ENCODE measurements around the gene MGRN1. TPM values are rescaled to one million over a fixed set of nuclear protein-coding genes. Genes with fewer than 3 reads are reported as not detected.
A peak's percentile ranks its signal among the peaks of the same experiment; 100 is the strongest.

The MGRN1 gene
- total RNA-seq, 1 donor from 2014 or later, result 79.7 TPM

DNA sequence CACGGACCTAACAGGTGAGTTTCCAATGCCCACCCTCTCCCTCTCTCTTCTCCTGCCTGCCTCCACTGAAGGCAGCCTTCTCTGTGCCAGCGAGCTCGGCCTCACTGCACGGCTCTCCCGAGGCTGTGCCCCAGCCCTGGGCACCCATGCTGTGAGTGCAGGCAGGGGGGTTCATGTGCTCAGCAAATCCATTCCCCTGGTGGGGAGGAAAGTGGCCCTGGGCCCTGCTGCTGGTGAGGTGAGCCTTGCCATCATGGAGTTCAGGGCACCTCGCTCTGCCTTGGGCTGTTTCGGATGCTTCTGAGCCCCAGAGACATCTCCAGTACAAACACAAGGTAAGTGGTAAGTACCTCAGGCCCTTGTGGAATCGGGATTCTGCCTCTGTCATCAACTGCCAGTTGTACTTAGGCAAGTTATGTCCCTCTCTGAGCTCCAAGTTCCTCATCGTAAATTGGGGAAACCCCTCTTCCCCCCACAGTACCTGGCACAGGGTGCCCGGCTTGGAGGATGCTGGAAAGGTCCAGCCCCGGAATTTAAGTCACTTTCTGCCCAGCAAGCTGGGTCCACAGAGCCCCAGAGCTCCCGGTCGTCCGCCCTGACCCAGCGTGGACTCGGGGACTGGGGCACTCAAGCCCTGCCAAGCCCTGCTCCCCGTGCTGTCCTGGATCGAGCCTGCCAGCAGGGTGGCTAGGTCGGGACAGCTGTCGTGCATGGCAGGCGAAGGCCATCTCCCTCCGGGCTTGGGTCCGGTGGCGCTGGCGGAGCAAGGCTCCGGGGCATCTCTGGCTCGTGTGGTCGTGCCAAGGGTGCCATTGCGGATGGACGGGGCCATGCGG lies 68.1 kb downstream of the MGRN1 start:
- H3K36me3 Mint-ChIP-seq (ENCODE audit: low read depth), result no peaks in the 10 kb centered on the region
- H3K9me3 Mint-ChIP-seq, result no peaks in the 10 kb centered on the region
- DNase-seq (ENCODE audit: low read depth, low spot score), result no peak
- TF ChIP-seq, protein P1, sequence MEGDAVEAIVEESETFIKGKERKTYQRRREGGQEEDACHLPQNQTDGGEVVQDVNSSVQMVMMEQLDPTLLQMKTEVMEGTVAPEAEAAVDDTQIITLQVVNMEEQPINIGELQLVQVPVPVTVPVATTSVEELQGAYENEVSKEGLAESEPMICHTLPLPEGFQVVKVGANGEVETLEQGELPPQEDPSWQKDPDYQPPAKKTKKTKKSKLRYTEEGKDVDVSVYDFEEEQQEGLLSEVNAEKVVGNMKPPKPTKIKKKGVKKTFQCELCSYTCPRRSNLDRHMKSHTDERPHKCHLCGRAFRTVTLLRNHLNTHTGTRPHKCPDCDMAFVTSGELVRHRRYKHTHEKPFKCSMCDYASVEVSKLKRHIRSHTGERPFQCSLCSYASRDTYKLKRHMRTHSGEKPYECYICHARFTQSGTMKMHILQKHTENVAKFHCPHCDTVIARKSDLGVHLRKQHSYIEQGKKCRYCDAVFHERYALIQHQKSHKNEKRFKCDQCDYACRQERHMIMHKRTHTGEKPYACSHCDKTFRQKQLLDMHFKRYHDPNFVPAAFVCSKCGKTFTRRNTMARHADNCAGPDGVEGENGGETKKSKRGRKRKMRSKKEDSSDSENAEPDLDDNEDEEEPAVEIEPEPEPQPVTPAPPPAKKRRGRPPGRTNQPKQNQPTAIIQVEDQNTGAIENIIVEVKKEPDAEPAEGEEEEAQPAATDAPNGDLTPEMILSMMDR (conservative IDR thresholded peaks at IDR 0.05), result no peak
- no peaks in the 10 kb centered on the region for H3K4me1 Mint-ChIP-seq
- H3K27ac Mint-ChIP-seq (ENCODE audit: unreplicated experiment), result peak overlapping the region; percentile 93
- H3K27me3 Mint-ChIP-seq (ENCODE audit: low read depth), result peaks cover 3% of the 10 kb centered on the region
- peak overlapping the region; percentile 87 for H3K4me3 Mint-ChIP-seq

- Mint-ChIP-seq H3K36me3 (ENCODE audit: low read depth) (no peaks in the 10 kb centered on the region), H3K27ac (ENCODE audit: unreplicated experiment) (peak within 1 kb of the TSS; percentile 93), H3K4me3 (peak within 1 kb of the TSS; percentile 88), H3K27me3 (ENCODE audit: low read depth) (peaks cover 3% of the 10 kb centered on the region), H3K4me1 (no peaks in the 10 kb centered on the region), H3K9me3 (no peaks in the 10 kb centered on the region)
- DNase-seq (ENCODE audit: low read depth, low spot score), result peak; percentile 93
- TF ChIP-seq, protein P1 (conservative IDR thresholded peaks at IDR 0.05), result peak; percentile 32
Observed at GRCh38 chr16:4693296-4693955, 68.8 kb downstream of the MGRN1 start, which contains the start of gene NUDT16L1. TSS of gene NUDT16L1 (plus strand) at chr16:4693562. CDS start at chr16:4693727, 165 bp downstream.

DNA sequence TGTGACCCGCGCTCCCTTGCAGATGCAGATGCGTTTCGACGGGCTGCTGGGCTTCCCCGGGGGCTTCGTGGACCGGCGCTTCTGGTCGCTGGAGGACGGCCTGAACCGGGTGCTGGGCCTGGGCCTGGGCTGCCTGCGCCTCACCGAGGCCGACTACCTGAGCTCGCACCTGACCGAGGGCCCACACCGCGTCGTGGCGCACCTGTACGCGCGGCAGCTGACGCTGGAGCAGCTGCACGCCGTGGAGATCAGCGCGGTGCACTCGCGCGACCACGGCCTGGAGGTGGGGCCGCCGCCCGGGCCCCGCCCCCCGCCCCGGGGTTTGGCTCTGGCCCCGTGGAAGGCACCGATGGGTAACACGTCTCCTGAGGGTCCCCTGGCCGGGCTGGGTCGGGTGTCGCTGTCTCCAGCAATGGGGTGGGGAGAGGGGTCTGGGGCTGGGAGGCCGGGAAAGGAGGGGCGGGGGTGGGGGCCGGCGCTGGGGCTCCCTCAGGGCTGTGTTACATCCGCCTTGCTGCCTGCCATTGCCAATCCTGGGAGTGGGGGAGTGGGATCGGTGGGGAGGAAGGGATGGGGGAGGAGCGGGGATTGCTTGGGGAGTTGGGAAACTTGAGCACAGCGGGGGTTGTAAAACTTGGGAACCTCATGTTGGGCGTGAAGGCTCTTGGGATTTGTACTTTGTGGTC lies 69.5 kb downstream of the MGRN1 start:
- no peak for DNase-seq (ENCODE audit: low read depth, low spot score)
- peaks cover 3% of the 10 kb centered on the region for H3K27me3 Mint-ChIP-seq (ENCODE audit: low read depth)
- TF ChIP-seq, protein P1 (conservative IDR thresholded peaks at IDR 0.05), result no peak
- H3K4me1 Mint-ChIP-seq, result no peaks in the 10 kb centered on the region
- H3K4me3 Mint-ChIP-seq, result peak overlapping the region; percentile 88
- H3K36me3 Mint-ChIP-seq (ENCODE audit: low read depth), result no peaks in the 10 kb centered on the region
- H3K27ac Mint-ChIP-seq (ENCODE audit: unreplicated experiment), result no peak overlapping the region
- H3K9me3 Mint-ChIP-seq, result no peaks in the 10 kb centered on the region

GRCh38 chr16:4694642-4695451 lies 70.2 kb downstream of the MGRN1 start:
- no peak for DNase-seq (ENCODE audit: low read depth, low spot score)
- Mint-ChIP-seq H3K9me3 (no peaks in the 10 kb centered on the region), H3K27me3 (ENCODE audit: low read depth) (peaks cover 3% of the 10 kb centered on the region), H3K36me3 (ENCODE audit: low read depth) (peaks cover 5% of the 10 kb centered on the region), H3K4me1 (no peaks in the 10 kb centered on the region), H3K4me3 (peak overlapping the region; percentile 88), H3K27ac (ENCODE audit: unreplicated experiment) (peak overlapping the region; percentile 67)
- TF ChIP-seq, protein P1 (conservative IDR thresholded peaks at IDR 0.05), result no peak
